ENCODE measurements around the gene CCDC192. TPM values are rescaled to one million over a fixed set of nuclear protein-coding genes. Genes with fewer than 3 reads are reported as not detected.
A peak's percentile ranks its signal among the peaks of the same experiment; 100 is the strongest.

CCDC192 gene
- total RNA-seq, 2 experiments from 2014 or later = not detected

GRCh38 chr5:127839496-127840197 lies 136.5 kb downstream of the CCDC192 start:
- H3K9me3 ChIP-seq (ENCODE audit: control insufficient read depth in 1 of 2, insufficient read depth in 1 of 2, low read length in 2 of 2) = no peaks in the 10 kb centered on the region
- DNase-seq (peak in 2 of 14 experiments; percentile 16 to 17), ATAC-seq (ENCODE audit: poor library complexity) (no peak)
- no peak overlapping the region for H3K4me3 Mint-ChIP-seq
- H3K27me3 Mint-ChIP-seq = no peaks in the 10 kb centered on the region
- no peak overlapping the region for H3K27ac ChIP-seq (ENCODE audit: low read depth in 1 of 2, low read length in 2 of 2)
- intact Hi-C loops (cut with DNase I, micrococcal nuclease) = no loop called here
- TF ChIP-seq CTCF (IDR thresholded peaks at IDR 0.05) = no peak
- ChIA-PET POLR2A (no interaction called here), CTCF (no interaction called here)
- no peaks in the 10 kb centered on the region for H3K27me3 ChIP-seq (ENCODE audit: control insufficient read depth in 1 of 2, insufficient read depth in 2 of 2, low read length in 2 of 2)
- H3K36me3 ChIP-seq (ENCODE audit: insufficient read depth, low read length) = no peaks in the 10 kb centered on the region
- H3K9me3 Mint-ChIP-seq = no peaks in the 10 kb centered on the region
- H3K4me3 ChIP-seq (ENCODE audit: low read length) = no peak overlapping the region
- H3K4me1 Mint-ChIP-seq (ENCODE audit: low read depth) = no peaks in the 10 kb centered on the region
- H3K36me3 Mint-ChIP-seq (ENCODE audit: low read depth) = no peaks in the 10 kb centered on the region
- no peak overlapping the region for H3K27ac Mint-ChIP-seq
- no peaks in the 10 kb centered on the region for H3K4me1 ChIP-seq (ENCODE audit: insufficient read depth, low read length)

- no peaks in the 10 kb centered on the region for H3K27me3 Mint-ChIP-seq
- Histone ChIP-seq H3K36me3 (ENCODE audit: insufficient read depth, low read length) (no peaks in the 10 kb centered on the region), H3K27me3 (ENCODE audit: control insufficient read depth in 1 of 2, insufficient read depth in 2 of 2, low read length in 2 of 2) (no peaks in the 10 kb centered on the region), H3K4me1 (ENCODE audit: insufficient read depth, low read length) (no peaks in the 10 kb centered on the region), H3K4me3 (ENCODE audit: low read length) (no peak overlapping the region), H3K27ac (ENCODE audit: low read depth in 1 of 2, low read length in 2 of 2) (no peak overlapping the region), H3K9me3 (ENCODE audit: control insufficient read depth in 1 of 2, insufficient read depth in 1 of 2, low read length in 2 of 2) (no peaks in the 10 kb centered on the region)
- no peak for ATAC-seq (ENCODE audit: poor library complexity)
- ChIA-PET POLR2A (no interaction called here), CTCF (no interaction called here)
- no peak for TF ChIP-seq CTCF (IDR thresholded peaks at IDR 0.05)
- DNase-seq = no peak
- no peaks in the 10 kb centered on the region for H3K4me1 Mint-ChIP-seq (ENCODE audit: low read depth)
- no peak overlapping the region for H3K4me3 Mint-ChIP-seq
- H3K9me3 Mint-ChIP-seq = no peaks in the 10 kb centered on the region
- intact Hi-C loops (cut with DNase I, micrococcal nuclease) = no loop called here
- H3K27ac Mint-ChIP-seq = no peak overlapping the region
- H3K36me3 Mint-ChIP-seq (ENCODE audit: low read depth) = no peaks in the 10 kb centered on the region
Measured at GRCh38 chr5:127840198-127840524, 137.0 kb downstream of the CCDC192 start.

GRCh38 chr5:127840809-127841208 lies 137.6 kb downstream of the CCDC192 start:
- Histone ChIP-seq H3K36me3 (ENCODE audit: insufficient read depth, low read length) (no peaks in the 10 kb centered on the region), H3K4me3 (ENCODE audit: low read length) (no peak overlapping the region), H3K27me3 (ENCODE audit: control insufficient read depth in 1 of 2, insufficient read depth in 2 of 2, low read length in 2 of 2) (no peaks in the 10 kb centered on the region), H3K4me1 (ENCODE audit: insufficient read depth, low read length) (no peaks in the 10 kb centered on the region), H3K27ac (ENCODE audit: low read depth in 1 of 2, low read length in 2 of 2) (no peak overlapping the region), H3K9me3 (ENCODE audit: control insufficient read depth in 1 of 2, insufficient read depth in 1 of 2, low read length in 2 of 2) (no peaks in the 10 kb centered on the region)
- POLR2A ChIA-PET = no interaction called here
- DNase-seq (no peak), ATAC-seq (ENCODE audit: poor library complexity) (no peak)
- Mint-ChIP-seq H3K36me3 (ENCODE audit: low read depth) (no peaks in the 10 kb centered on the region), H3K4me3 (no peak overlapping the region), H3K4me1 (ENCODE audit: low read depth) (no peaks in the 10 kb centered on the region), H3K27me3 (no peaks in the 10 kb centered on the region), H3K27ac (no peak overlapping the region), H3K9me3 (no peaks in the 10 kb centered on the region)
- intact Hi-C loops (cut with DNase I, micrococcal nuclease) = no loop called here
- no peak for TF ChIP-seq CTCF (IDR thresholded peaks at IDR 0.05)
- CTCF ChIA-PET = no interaction called here

Measured in CD4-positive, alpha-beta T cell (primary cell).